Measurements from ENCODE around the gene PRPF4. TPM values are rescaled to one million over a fixed set of nuclear protein-coding genes. Genes with fewer than 3 reads are reported as not detected.
"Not testable (repeated sequence)": the region's sequence is repeated elsewhere in the genome, so short reads cannot be mapped to it uniquely, and the experiment has no call there.

The PRPF4 gene
- total RNA-seq (10 to 100 TPM in 2 of 5 donors, 1 to 10 TPM in 3; 3.2 to 25.0 (median 9.9) TPM), polyA plus RNA-seq (10 to 100 TPM in 2 of 3 donors, 1 to 10 TPM in 1; 7.8 to 11.4 (median 10.0) TPM)
- long read RNA-seq, donor 1: 0 reads
- long read RNA-seq, donor 2, transcript PRPF4-202 (14 exons, 3,212 nt): major isoform, 5 of 7 reads
- long read RNA-seq, donor 2, partial matches to known transcripts: 0 of 7 reads
- long read RNA-seq, donor 2, other reads (novel, unspliced or antisense): 0 of 7 reads
- long read RNA-seq, donor 3, partial matches to known transcripts: 0 of 2 reads
- long read RNA-seq, donor 3, other reads (novel, unspliced or antisense): 0 of 2 reads
- long read RNA-seq, donor 4, partial matches to known transcripts: 0 of 1 reads
- long read RNA-seq, donor 4, other reads (novel, unspliced or antisense): 0 of 1 reads
- long read RNA-seq, donor 5, partial matches to known transcripts: 0 of 3 reads
- long read RNA-seq, donor 5, other reads (novel, unspliced or antisense): 0 of 3 reads
- long read RNA-seq, donor 6, transcript PRPF4-202 (14 exons, 3,212 nt): major isoform, 12 of 23 reads
- long read RNA-seq, donor 6, partial matches to known transcripts: 9 of 23 reads
- long read RNA-seq, donor 6, other reads (novel, unspliced or antisense): 0 of 23 reads
- long read RNA-seq, donor 7, partial matches to known transcripts: 10 of 43 reads
- long read RNA-seq, donor 7, other reads (novel, unspliced or antisense): 29 of 43 reads
- long read RNA-seq, donor 8, partial matches to known transcripts: 0 of 5 reads
- long read RNA-seq, donor 8, other reads (novel, unspliced or antisense): 0 of 5 reads
- long read RNA-seq, donor 9, partial matches to known transcripts: 18 of 21 reads
- long read RNA-seq, donor 9, other reads (novel, unspliced or antisense): 0 of 21 reads
- long read RNA-seq, donor 10, partial matches to known transcripts: 0 of 2 reads
- long read RNA-seq, donor 10, other reads (novel, unspliced or antisense): 0 of 2 reads

DNA sequence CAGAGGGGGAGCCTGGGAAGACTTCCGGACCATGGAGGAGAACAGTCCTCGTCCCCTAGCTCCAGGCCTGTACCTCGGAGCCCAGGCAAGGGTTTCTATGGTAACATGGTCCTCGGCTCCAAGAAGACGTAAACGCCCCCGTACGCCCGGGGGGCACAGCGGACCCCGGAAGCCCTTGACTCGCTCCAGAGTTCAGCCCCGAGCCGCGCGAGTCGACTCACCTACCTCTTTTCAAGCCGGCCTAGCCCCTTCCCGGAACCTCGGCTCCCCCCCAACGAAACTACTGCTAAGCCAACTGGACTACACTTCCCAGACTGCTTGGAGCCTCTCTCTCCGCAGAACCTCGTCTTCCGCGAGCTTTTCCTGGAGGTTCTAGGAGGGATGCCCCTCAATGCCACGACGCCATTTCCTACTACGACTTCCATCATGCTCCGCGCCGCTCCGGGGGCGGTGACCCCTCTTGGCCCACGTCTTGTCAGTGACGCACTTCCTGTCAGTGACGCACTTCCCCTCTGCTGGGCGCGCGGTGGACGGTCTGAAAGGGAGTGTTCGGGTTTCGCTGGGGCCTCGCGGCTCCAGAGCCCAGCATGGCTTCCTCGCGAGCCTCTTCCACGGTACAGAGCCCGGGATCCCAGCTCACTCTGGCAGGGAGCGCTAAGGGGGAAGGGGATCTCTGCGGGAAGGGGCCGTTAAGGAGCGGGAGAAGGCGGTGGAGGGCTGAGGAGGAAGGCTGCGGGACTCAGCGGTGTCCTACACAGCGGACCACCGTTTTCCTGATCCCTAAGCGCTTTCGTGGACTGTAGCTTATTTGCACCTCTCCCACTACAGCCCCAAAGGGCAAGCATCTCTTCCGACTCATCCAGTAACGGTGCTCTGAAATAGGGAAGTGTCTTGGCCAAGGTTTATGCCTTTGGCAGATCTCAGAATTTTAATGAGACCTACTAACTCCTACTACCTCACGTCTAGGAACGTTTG, at the start of gene PRPF4, which contains the start of gene CDC26:
PRPF4 (plus strand) TSS at position 502 of the 975 bp plus-strand sequence; CDS start at position 588, 86 bp downstream.
CDC26 (minus strand) TSS at position 416 of the 975 bp plus-strand sequence. CDS start 3,065 bp downstream, outside the sequence.
- Histone ChIP-seq H3K27me3 (no peaks in the 10 kb centered on the region), H3K4me1 (peaks cover 9 to 38% (median 29%) of the 10 kb centered on the region in 4 donors), H3K27ac (peak within 1 kb of the TSS; percentile 90 to 97 (median 96)), H3K36me3 (peaks cover 34 to 68% (median 64%) of the 10 kb centered on the region in 4 donors), H3K4me3 (peak within 1 kb of the TSS; percentile 58 to 84 (median 79)), H3K9me3 (no peaks in the 10 kb centered on the region)
- WGBS, 5 donors: 0 to 1% (median 0%) methylated on average over 40 to 63 of the region's 63 CpGs
- intact Hi-C loops (cut with DNase I; ENCODE audit: low total_unique reads): loop anchor here (10.0 kb wide), 1 partner anchor 379 kb away; no protein-coding TSS in a partner anchor
- TF ChIP-seq POLR2A (IDR thresholded peaks at IDR 0.05) (peak in 2 of 4 donors; percentile 92 to 93), POLR2AphosphoS5 (IDR thresholded peaks at IDR 0.05) (peak; percentile 99), EP300 (IDR thresholded peaks at IDR 0.05) (peak; percentile 9)
- TF ChIP-seq, protein P1, sequence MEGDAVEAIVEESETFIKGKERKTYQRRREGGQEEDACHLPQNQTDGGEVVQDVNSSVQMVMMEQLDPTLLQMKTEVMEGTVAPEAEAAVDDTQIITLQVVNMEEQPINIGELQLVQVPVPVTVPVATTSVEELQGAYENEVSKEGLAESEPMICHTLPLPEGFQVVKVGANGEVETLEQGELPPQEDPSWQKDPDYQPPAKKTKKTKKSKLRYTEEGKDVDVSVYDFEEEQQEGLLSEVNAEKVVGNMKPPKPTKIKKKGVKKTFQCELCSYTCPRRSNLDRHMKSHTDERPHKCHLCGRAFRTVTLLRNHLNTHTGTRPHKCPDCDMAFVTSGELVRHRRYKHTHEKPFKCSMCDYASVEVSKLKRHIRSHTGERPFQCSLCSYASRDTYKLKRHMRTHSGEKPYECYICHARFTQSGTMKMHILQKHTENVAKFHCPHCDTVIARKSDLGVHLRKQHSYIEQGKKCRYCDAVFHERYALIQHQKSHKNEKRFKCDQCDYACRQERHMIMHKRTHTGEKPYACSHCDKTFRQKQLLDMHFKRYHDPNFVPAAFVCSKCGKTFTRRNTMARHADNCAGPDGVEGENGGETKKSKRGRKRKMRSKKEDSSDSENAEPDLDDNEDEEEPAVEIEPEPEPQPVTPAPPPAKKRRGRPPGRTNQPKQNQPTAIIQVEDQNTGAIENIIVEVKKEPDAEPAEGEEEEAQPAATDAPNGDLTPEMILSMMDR (IDR thresholded peaks at IDR 0.05): peak in 1 of 7 experiments; percentile 22
- peak; percentile 97 to 99 for DNase-seq

DNA sequence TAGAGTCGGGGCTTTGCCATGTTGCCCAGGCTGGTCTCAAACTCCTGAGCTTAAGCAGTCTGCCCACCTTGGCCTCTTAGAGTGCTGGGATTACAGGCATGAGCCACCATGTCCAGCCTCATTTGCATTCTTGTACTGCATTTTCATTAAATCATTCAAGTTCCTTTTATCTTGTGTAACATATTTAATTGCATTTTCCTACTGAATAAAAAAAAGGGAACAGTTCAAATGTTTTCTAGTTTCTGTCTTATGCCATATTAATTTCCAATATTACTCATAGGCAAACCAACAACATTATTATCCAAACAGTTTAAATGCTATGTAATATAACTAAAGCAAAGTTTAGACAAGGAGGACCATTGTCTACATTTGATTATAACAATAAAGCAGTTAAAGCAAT, 48.0 kb upstream of the PRPF4 start:
- Histone ChIP-seq H3K36me3 (no peaks in the 10 kb centered on the region), H3K27ac (peak overlapping the region in 1 of 5 donors; percentile 12), H3K4me1 (peaks cover 5 to 39% (median 13%) of the 10 kb centered on the region in 4 donors), H3K4me3 (no peak overlapping the region), H3K27me3 (no peaks in the 10 kb centered on the region), H3K9me3 (no peaks in the 10 kb centered on the region)
- WGBS, 5 donors: 5 to 80% (median 47%) methylated on average over 1 of the region's 1 CpG
- TF ChIP-seq POLR2AphosphoS5 (IDR thresholded peaks at IDR 0.05): no peak
- DNase-seq: no peak
- intact Hi-C loops (cut with DNase I; ENCODE audit: low total_unique reads): no loop called here

DNA sequence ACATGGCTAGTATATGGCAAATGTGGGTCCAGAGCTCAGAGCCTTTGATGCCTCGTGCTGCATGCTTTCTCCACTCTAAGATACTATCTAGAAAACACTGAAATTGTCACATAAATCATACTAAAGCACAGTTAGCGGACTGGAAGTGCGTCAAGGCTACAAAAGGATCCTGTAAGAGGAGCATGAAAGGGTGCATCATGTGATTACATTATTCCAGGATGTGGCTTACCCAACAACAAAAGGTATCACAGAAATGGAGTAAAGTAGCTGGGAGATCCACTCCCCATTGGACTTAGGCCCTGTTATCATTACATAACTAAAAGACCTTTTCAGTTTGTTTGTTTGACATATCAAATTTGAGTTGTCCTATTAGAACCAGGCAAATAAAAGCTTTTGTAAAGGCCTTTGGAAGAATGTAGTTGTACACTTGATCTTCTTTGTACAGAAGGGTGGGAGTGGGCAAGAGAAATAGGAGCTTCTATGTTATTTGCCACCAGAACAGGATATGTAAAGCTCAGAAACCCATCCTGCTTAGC, 47.3 kb upstream of the PRPF4 start:
- Histone ChIP-seq H3K36me3 (no peaks in the 10 kb centered on the region), H3K27me3 (no peaks in the 10 kb centered on the region), H3K9me3 (no peaks in the 10 kb centered on the region), H3K27ac (no peak overlapping the region), H3K4me1 (peaks cover 6 to 39% (median 11%) of the 10 kb centered on the region in 4 donors), H3K4me3 (no peak overlapping the region)
- peak in 1 of 2 donors; percentile 45 for DNase-seq
- 35 to 61% (median 39%) methylated on average over 3 of the region's 3 CpGs for WGBS, 5 donors
- intact Hi-C loops (cut with DNase I; ENCODE audit: low total_unique reads): no loop called here
- TF ChIP-seq, protein P1 (IDR thresholded peaks at IDR 0.05): no peak
- TF ChIP-seq EP300 (IDR thresholded peaks at IDR 0.05) (no peak), POLR2A (IDR thresholded peaks at IDR 0.05) (no peak), POLR2AphosphoS5 (IDR thresholded peaks at IDR 0.05) (no peak)

DNA sequence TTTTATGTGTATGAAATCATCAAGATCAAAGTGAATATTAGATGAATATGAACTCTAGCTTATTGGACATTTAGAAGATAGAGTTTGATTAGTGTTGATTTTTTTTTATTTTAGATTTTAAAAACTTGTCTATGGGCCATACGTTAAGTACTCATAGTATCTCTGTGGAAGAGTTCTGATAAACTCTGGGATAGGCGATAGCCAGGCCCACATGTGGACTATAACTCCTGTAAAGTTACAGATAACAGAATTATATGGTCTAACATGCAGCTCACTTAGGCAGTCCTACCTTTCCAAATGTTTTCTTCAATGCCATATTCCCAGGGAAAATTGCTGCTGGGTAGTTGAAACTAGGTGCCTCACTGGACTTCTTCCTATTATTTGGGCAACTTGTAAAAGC, 43.8 kb upstream of the PRPF4 start:
- WGBS, 5 donors: 89 to 96% (median 94%) methylated on average over 2 of the region's 2 CpGs
- no peak overlapping the region for H3K4me3 ChIP-seq
- intact Hi-C loops (cut with DNase I; ENCODE audit: low total_unique reads): no loop called here
- no peaks in the 10 kb centered on the region for H3K27me3 ChIP-seq
- no peak for DNase-seq
- no peak for TF ChIP-seq EP300 (IDR thresholded peaks at IDR 0.05)
- TF ChIP-seq POLR2AphosphoS5 (IDR thresholded peaks at IDR 0.05): no peak
- TF ChIP-seq, protein P1 (IDR thresholded peaks at IDR 0.05): no peak
- no peak for TF ChIP-seq POLR2A (IDR thresholded peaks at IDR 0.05)
- H3K27ac ChIP-seq: no peak overlapping the region
- peaks cover 12 to 45% (median 20%) of the 10 kb centered on the region in 4 donors for H3K4me1 ChIP-seq
- no peaks in the 10 kb centered on the region for H3K36me3 ChIP-seq
- H3K9me3 ChIP-seq: no peaks in the 10 kb centered on the region

DNA sequence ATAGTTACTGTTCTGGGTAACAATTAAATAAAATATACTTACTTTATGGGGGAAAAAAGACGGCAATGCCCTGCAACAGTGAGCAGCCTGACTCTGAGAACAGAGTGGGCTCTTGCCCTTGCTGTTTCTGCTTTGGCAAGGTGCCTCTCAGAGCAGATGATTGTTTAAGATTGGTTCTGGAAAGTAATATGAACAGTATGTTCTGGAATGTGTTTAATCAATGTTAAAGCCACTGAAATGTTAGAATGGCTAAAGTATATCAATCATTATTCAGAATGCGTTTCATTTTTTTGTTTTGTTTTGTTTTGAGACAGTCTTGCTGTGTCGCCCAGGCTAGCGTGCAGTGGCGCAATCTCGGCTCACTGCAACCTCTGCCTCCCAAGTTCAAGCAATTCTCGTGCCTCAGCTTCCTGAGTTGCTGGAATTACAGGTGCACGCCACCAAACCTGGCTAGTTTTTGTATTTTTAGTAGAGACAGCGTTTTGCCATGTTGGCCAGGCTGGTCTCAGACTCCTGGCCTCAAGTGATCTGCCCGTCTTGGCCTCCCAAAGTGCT, 39.7 kb upstream of the PRPF4 start:
- H3K27ac ChIP-seq; intact Hi-C loops (cut with DNase I; ENCODE audit: low total_unique reads); DNase-seq; H3K27me3 ChIP-seq; H3K9me3 ChIP-seq; H3K4me3 ChIP-seq; H3K36me3 ChIP-seq: not testable (repeated sequence)
- 73 to 81% (median 79%) methylated on average over 10 of the region's 10 CpGs for WGBS, 5 donors
- H3K4me1 ChIP-seq: peaks cover 12 to 29% (median 23%) of the 10 kb centered on the region in 4 donors

All from stomach (tissue), 19 donors.